ENCODE results near the gene WBP11. TPM values are rescaled to one million over a fixed set of nuclear protein-coding genes. Genes with fewer than 3 reads are reported as not detected.

WBP11 gene
- total and polyA plus RNA-seq, 9 of the 15 experiments (the other 6 are each of a cell fraction or from before 2014, with no cell fraction given) = 7.7 to 60.8 (median 24.6) TPM

DNA sequence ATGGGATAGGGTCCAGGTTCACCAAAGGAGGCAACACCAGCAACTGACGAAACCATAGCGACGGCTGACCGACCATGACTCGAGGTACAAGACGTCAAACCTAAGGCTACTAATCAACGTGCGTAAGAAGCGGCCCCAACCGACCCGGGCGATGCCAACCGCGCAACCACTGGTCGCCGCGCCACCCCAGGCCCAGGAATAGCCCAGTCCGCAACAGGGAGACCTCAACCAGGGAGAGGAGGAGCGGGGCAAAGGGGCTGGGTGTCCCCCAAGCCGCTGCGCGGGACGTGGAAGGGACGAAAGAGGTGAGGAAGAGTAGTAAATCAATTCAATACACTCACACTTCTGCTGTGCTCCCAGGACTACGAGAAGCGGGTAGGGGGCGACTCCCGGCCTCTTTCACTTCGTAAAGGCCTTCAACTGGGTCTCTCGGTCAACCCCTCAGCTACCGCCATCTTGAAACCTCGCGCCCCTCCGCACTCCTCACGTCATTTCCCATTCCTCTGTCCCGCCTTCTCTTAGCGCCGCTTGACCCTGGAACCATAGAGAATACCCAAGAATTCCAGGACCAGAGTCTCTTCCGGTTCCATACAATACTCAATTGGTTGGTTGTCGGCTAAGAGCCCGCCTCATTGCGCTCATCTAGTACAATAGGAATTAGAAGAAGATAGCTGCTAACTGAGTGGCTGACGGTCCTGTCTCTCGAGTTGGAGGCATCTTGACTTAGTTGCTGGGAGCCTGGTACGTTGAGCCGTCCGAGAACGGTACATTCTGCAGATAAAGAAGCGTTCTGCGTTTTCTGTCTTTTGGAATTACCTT lies at the start of gene WBP11, which contains the start of gene C12orf60 (continued):
- TF ChIP-seq, protein P1, sequence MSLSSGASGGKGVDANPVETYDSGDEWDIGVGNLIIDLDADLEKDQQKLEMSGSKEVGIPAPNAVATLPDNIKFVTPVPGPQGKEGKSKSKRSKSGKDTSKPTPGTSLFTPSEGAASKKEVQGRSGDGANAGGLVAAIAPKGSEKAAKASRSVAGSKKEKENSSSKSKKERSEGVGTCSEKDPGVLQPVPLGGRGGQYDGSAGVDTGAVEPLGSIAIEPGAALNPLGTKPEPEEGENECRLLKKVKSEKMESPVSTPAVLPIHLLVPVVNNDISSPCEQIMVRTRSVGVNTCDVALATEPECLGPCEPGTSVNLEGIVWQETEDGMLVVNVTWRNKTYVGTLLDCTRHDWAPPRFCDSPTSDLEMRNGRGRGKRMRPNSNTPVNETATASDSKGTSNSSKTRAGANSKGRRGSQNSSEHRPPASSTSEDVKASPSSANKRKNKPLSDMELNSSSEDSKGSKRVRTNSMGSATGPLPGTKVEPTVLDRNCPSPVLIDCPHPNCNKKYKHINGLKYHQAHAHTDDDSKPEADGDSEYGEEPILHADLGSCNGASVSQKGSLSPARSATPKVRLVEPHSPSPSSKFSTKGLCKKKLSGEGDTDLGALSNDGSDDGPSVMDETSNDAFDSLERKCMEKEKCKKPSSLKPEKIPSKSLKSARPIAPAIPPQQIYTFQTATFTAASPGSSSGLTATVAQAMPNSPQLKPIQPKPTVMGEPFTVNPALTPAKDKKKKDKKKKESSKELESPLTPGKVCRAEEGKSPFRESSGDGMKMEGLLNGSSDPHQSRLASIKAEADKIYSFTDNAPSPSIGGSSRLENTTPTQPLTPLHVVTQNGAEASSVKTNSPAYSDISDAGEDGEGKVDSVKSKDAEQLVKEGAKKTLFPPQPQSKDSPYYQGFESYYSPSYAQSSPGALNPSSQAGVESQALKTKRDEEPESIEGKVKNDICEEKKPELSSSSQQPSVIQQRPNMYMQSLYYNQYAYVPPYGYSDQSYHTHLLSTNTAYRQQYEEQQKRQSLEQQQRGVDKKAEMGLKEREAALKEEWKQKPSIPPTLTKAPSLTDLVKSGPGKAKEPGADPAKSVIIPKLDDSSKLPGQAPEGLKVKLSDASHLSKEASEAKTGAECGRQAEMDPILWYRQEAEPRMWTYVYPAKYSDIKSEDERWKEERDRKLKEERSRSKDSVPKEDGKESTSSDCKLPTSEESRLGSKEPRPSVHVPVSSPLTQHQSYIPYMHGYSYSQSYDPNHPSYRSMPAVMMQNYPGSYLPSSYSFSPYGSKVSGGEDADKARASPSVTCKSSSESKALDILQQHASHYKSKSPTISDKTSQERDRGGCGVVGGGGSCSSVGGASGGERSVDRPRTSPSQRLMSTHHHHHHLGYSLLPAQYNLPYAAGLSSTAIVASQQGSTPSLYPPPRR (CRISPR knock-in tag; IDR thresholded peaks at IDR 0.05; ENCODE audit: borderline replicate concordance) = no peak
- TF ChIP-seq FOXM1 (IDR thresholded peaks at IDR 0.05; ENCODE audit: low read depth) (no peak), FOXM1 (CRISPR knock-in tag; IDR thresholded peaks at IDR 0.05; ENCODE audit: low read depth) (no peak), BHLHE40 (IDR thresholded peaks at IDR 0.05; ENCODE audit: low read length) (no peak), STAG1 (CRISPR knock-in tag; IDR thresholded peaks at IDR 0.05; ENCODE audit: borderline replicate concordance) (no peak), ZNF197 (CRISPR knock-in tag; IDR thresholded peaks at IDR 0.05; ENCODE audit: low read depth) (no peak), ZNF830 (CRISPR knock-in tag; IDR thresholded peaks at IDR 0.05) (no peak), ZNF143 (CRISPR knock-in tag; IDR thresholded peaks at IDR 0.05) (no peak), ZNF785 (CRISPR knock-in tag; IDR thresholded peaks at IDR 0.05) (no peak), KAT7 (CRISPR knock-in tag; IDR thresholded peaks at IDR 0.05; ENCODE audit: borderline replicate concordance) (no peak), ZC3H11A (IDR thresholded peaks at IDR 0.05; ENCODE audit: low read depth, low read length) (no peak), SRF (CRISPR knock-in tag; IDR thresholded peaks at IDR 0.05) (no peak), DIDO1 (tag; IDR thresholded peaks at IDR 0.05; ENCODE audit: low read depth) (no peak), MEIS2 (IDR thresholded peaks at IDR 0.05; ENCODE audit: partially characterized antibody) (no peak), SLC30A9 (CRISPR knock-in tag; IDR thresholded peaks at IDR 0.05) (no peak), ARHGAP35 (IDR thresholded peaks at IDR 0.05; ENCODE audit: partially characterized antibody) (no peak), HMG20B (CRISPR knock-in tag; IDR thresholded peaks at IDR 0.05) (no peak), STAT5A (IDR thresholded peaks at IDR 0.05; ENCODE audit: borderline replicate concordance, low read length) (no peak), ILK (tag; IDR thresholded peaks at IDR 0.05; ENCODE audit: borderline replicate concordance, low read depth) (no peak), RCOR1 (IDR thresholded peaks at IDR 0.05; ENCODE audit: borderline replicate concordance in 1 of 2, low read depth in 2 of 2, low read length in 2 of 2) (no peak)
- TF ChIP-seq, protein P2, sequence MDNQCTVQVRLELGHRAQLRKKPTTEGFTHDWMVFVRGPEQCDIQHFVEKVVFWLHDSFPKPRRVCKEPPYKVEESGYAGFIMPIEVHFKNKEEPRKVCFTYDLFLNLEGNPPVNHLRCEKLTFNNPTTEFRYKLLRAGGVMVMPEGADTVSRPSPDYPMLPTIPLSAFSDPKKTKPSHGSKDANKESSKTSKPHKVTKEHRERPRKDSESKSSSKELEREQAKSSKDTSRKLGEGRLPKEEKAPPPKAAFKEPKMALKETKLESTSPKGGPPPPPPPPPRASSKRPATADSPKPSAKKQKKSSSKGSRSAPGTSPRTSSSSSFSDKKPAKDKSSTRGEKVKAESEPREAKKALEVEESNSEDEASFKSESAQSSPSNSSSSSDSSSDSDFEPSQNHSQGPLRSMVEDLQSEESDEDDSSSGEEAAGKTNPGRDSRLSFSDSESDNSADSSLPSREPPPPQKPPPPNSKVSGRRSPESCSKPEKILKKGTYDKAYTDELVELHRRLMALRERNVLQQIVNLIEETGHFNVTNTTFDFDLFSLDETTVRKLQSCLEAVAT (IDR thresholded peaks at IDR 0.05) = no peak
- TF ChIP-seq, protein P3, sequence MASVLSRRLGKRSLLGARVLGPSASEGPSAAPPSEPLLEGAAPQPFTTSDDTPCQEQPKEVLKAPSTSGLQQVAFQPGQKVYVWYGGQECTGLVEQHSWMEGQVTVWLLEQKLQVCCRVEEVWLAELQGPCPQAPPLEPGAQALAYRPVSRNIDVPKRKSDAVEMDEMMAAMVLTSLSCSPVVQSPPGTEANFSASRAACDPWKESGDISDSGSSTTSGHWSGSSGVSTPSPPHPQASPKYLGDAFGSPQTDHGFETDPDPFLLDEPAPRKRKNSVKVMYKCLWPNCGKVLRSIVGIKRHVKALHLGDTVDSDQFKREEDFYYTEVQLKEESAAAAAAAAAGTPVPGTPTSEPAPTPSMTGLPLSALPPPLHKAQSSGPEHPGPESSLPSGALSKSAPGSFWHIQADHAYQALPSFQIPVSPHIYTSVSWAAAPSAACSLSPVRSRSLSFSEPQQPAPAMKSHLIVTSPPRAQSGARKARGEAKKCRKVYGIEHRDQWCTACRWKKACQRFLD (CRISPR knock-in tag; IDR thresholded peaks at IDR 0.05) = no peak
